Gastroesophageal sphincter (tissue), 3 donors: ENCODE measurements around the gene EML1.

Source experiments
- CTCF ChIP-seq, 4 experiments: fragments of 200-600 bp in 2 of 4; fragments of 450-650 bp in 2 of 4; sonication (generic) in 1 of 4; IDR thresholded peaks; one replicate each; pipeline ENCODE4 v1.5.1; 2017 to 2019; ENCODE audit warnings: antibody characterized with exemption in 4 of 4, mild to moderate bottlenecking in 2 of 4, moderate library complexity in 2 of 4
- EP300 ChIP-seq: sonication (generic); formaldehyde crosslinking; IDR thresholded peaks from one replicate; pipeline ENCODE4 v1.6.1; 2017; ENCODE audit warnings: antibody characterized with exemption, mild to moderate bottlenecking
- POLR2A ChIP-seq, 2 donors: fragments of 450-650 bp; IDR thresholded peaks; one replicate each; pipeline ENCODE4 v1.6.1; 2017; ENCODE audit warnings: antibody characterized with exemption in 2 of 2, mild to moderate bottlenecking in 2 of 2, moderate library complexity in 1 of 2
- POLR2AphosphoS5 ChIP-seq: sonication (generic); formaldehyde crosslinking; IDR thresholded peaks from one replicate; pipeline ENCODE4 v1.6.1; 2017; ENCODE audit warnings: antibody characterized with exemption

- TF ChIP-seq CTCF (IDR thresholded peaks at IDR 0.05) (no peak), POLR2AphosphoS5 (peak; percentile 43), POLR2A (IDR thresholded peaks at IDR 0.05) (no peak), EP300 (no peak)
Measured at GRCh38 chr14:99744199-99744872, 48.9 kb upstream of the EML1 start.
